ENCODE results near the gene SCAF4.

DNA sequence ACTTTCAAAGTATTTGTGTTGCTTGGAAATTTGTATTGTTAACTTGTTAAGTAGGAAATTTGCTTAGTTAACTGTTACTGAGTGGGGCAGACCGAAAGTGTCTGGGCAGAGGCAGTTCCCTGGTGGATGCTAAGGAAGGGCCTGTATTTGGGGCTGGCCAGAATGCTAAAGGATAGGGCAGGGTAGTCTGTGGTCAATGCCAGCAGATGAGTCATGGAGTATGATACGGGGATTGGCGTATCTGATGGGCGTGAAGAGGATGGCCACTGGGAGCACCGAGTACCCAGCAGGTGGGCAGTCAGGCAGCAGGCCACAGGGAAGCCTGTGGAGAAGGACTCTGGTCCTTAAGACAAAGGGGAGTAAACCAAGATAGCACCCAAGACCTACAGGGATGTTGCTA, 46.6 kb upstream of the SCAF4 start:
- TF ChIP-seq GABPA (IDR thresholded peaks at IDR 0.05; ENCODE audit: low read depth): no peak
- TF ChIP-seq SMC3 (IDR thresholded peaks at IDR 0.05; ENCODE audit: low read depth, low read length): no peak
- TF ChIP-seq CTCF (IDR thresholded peaks at IDR 0.05): no peak
- no peak for TF ChIP-seq ZBTB33 (IDR thresholded peaks at IDR 0.05; ENCODE audit: borderline replicate concordance, low read depth)

All from SK-N-SH (cell line).